Osteoblast (primary cell): ENCODE measurements around the gene CCDC102B. TPM values are rescaled to one million over a fixed set of nuclear protein-coding genes. Genes with fewer than 3 reads are reported as not detected.

Experiments
- DNase-seq: peaks from one replicate; pipeline ENCODE4 v3.0.0; 2011; ENCODE audit warnings: low spot score, mixed read lengths; ENCODE audit not compliant: insufficient read length; ENCODE audit errors: missing footprints
- H2AFZ ChIP-seq: 2 replicates; pipeline ENCODE4 v1.6.0; 2011; ENCODE audit warnings: mild to moderate bottlenecking, low read length
- H3K27ac ChIP-seq: 2 replicates; pipeline ENCODE4 v1.5.1; 2011; ENCODE audit warnings: mild to moderate bottlenecking, low read depth, low read length, moderate library complexity
- H3K27me3 ChIP-seq: 2 replicates; pipeline ENCODE4 v1.6.0; 2012; ENCODE audit warnings: mild to moderate bottlenecking, control low read depth, inconsistent platforms, low read length, moderate library complexity; ENCODE audit not compliant: insufficient read depth
- H3K36me3 ChIP-seq: 2 replicates; pipeline ENCODE4 v1.5.1; 2011; ENCODE audit warnings: mild to moderate bottlenecking, low read length, control low read depth, moderate library complexity; ENCODE audit not compliant: insufficient read depth
- H3K4me1 ChIP-seq: 2 replicates; pipeline ENCODE4 v1.5.1; 2011; ENCODE audit warnings: mild to moderate bottlenecking, low read length, control low read depth, moderate library complexity; ENCODE audit not compliant: insufficient read depth
- H3K4me2 ChIP-seq: 2 replicates; pipeline ENCODE4 v1.6.0; 2011; ENCODE audit warnings: mild to moderate bottlenecking, low read length; ENCODE audit not compliant: insufficient read depth
- H3K4me3 ChIP-seq: fragments of 200-600 bp; sonication (generic); 3 replicates; pipeline ENCODE4 v1.5.1; 2012; ENCODE audit warnings: mild to moderate bottlenecking, low read length, inconsistent platforms; ENCODE audit not compliant: insufficient read depth
- H3K79me2 ChIP-seq: 2 replicates; pipeline ENCODE4 v1.6.0; 2012; ENCODE audit warnings: mild to moderate bottlenecking, low read length, control low read depth, inconsistent platforms; ENCODE audit not compliant: insufficient read depth
- H3K9me3 ChIP-seq: 2 replicates; pipeline ENCODE4 v1.5.1; 2011; ENCODE audit warnings: low read depth, low read length, control low read depth
- H4K20me1 ChIP-seq: 2 replicates; pipeline ENCODE4 v1.6.0; 2012; ENCODE audit warnings: mild to moderate bottlenecking, low read length, control low read depth; ENCODE audit not compliant: insufficient read depth
- total RNA-seq: library from RNA; depleted of rRNA; stranded (reverse); fragments of >200 nt; gene quantifications from 2 replicates; pipeline ENCODE4 v1.2.3, GENCODE V29; 2012
- TF ChIP-seq, protein P1 (sequence below): IDR thresholded peaks from 2 replicates; pipeline ENCODE4 v1.5.1; 2011; ENCODE audit warnings: mild to moderate bottlenecking, low read depth, low read length, moderate library complexity; ENCODE audit errors: extremely low read depth

Gene CCDC102B
- total RNA-seq, 1 donor, result 9.4 TPM

DNA sequence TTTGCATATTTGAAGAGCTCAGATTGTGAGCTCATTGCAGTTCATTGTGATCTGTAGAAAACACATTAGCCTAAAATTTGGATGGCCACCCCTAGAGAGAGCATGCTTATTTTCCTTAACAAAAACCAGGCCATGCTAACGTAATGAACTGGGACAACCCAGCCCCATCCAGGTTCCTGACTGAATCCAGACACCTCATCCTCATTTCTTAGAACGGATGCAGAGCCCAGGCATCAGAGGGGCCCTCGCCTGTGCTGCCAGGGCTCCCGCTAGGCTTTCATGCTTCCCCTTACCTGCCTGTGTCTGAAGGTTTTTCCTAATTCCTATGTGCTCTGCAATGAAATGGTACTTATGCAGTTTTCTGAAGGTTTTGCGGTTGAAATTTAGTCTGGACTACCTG is 171.1 kb downstream of the CCDC102B start:
- no peak overlapping the region for H3K4me2 ChIP-seq
- TF ChIP-seq, protein P1, sequence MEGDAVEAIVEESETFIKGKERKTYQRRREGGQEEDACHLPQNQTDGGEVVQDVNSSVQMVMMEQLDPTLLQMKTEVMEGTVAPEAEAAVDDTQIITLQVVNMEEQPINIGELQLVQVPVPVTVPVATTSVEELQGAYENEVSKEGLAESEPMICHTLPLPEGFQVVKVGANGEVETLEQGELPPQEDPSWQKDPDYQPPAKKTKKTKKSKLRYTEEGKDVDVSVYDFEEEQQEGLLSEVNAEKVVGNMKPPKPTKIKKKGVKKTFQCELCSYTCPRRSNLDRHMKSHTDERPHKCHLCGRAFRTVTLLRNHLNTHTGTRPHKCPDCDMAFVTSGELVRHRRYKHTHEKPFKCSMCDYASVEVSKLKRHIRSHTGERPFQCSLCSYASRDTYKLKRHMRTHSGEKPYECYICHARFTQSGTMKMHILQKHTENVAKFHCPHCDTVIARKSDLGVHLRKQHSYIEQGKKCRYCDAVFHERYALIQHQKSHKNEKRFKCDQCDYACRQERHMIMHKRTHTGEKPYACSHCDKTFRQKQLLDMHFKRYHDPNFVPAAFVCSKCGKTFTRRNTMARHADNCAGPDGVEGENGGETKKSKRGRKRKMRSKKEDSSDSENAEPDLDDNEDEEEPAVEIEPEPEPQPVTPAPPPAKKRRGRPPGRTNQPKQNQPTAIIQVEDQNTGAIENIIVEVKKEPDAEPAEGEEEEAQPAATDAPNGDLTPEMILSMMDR, result no peak
- no peak for DNase-seq

DNA sequence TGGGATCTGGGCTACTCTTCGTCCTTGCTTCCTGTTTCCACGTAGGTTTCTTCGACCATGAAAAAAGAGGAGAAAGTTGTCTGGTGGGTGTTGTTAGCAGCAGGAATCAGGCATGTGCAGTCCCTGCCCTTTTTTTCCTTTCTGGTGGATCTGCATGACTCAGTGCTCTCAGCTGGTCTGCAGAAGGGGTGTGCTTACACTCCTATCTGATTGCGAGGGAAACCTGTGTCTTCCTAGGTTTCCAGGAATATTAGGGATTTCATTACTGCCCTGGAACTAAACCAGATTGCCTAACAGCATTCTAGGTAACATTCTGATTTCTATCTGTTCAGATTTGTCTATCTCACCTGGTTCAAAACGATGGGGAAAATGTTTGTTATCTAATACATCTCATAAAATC is 174.3 kb downstream of the CCDC102B start:
- no peaks in the 10 kb centered on the region for H3K27me3 ChIP-seq
- H3K4me1 ChIP-seq, result no peaks in the 10 kb centered on the region
- H2AFZ ChIP-seq, result no peak overlapping the region
- no peak overlapping the region for H3K4me2 ChIP-seq
- no peaks in the 10 kb centered on the region for H4K20me1 ChIP-seq
- no peaks in the 10 kb centered on the region for H3K36me3 ChIP-seq
- no peak overlapping the region for H3K4me3 ChIP-seq
- H3K27ac ChIP-seq, result no peak overlapping the region
- no peaks in the 10 kb centered on the region for H3K79me2 ChIP-seq
- no peak for DNase-seq
- no peaks in the 10 kb centered on the region for H3K9me3 ChIP-seq
- TF ChIP-seq, protein P1, result no peak

More for the DNA sequence above, 171.1 kb downstream of the CCDC102B start:
- H3K79me2 ChIP-seq, result no peaks in the 10 kb centered on the region
- H3K36me3 ChIP-seq, result no peaks in the 10 kb centered on the region
- no peaks in the 10 kb centered on the region for H3K9me3 ChIP-seq
- H3K4me1 ChIP-seq, result no peaks in the 10 kb centered on the region
- no peaks in the 10 kb centered on the region for H3K27me3 ChIP-seq
- H3K27ac ChIP-seq, result no peak overlapping the region
- no peaks in the 10 kb centered on the region for H4K20me1 ChIP-seq
- H2AFZ ChIP-seq, result no peak overlapping the region
- no peak overlapping the region for H3K4me3 ChIP-seq

DNA sequence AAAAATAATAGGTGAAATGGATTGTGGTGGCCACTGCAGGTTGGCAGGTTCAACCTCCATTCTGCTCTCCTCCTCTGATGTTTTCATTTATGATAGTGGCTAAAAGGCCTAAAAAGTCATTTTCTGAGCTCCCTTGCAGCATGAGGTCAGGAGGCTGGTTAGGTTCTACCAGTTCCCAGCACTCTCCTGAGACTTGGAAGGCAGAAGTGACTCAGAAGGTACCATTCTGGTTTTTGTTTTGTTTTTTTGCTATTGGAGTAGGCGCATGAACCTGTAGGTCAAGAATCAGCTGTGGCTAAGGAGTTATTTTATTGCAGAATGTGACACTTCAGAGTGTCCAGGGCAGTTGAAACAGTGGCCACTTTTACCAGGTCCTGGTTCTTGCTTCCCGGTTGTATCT is 181.9 kb downstream of the CCDC102B start:
- Histone ChIP-seq H2AFZ (no peak overlapping the region), H3K4me1 (no peaks in the 10 kb centered on the region), H3K79me2 (no peaks in the 10 kb centered on the region), H3K4me2 (no peak overlapping the region), H3K27ac (no peak overlapping the region), H3K9me3 (no peaks in the 10 kb centered on the region), H4K20me1 (no peaks in the 10 kb centered on the region), H3K4me3 (no peak overlapping the region), H3K36me3 (no peaks in the 10 kb centered on the region), H3K27me3 (no peaks in the 10 kb centered on the region)
- no peak for DNase-seq
- TF ChIP-seq, protein P1, result no peak

DNA sequence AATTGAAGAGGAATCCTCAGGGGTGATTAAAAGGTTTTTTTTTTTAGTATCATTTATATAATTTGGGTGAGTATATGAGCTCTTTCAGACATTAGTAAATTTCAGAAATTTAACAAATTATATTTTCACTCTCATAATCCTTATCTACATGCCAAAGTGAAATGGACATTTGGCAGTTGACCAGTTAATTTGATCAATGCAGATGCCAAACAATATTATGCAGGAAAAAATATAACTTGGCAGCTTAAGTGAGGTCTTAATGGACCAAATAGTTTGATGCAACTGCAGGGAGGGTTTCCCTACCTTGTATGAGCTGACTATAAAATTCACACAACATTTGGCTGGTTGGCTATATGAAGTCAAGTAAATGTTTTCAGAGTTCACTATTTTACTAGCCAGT is 185.2 kb downstream of the CCDC102B start:
- H3K4me3 ChIP-seq, result no peak overlapping the region
- TF ChIP-seq, protein P1, result no peak
- H3K27me3 ChIP-seq, result no peaks in the 10 kb centered on the region
- no peaks in the 10 kb centered on the region for H3K9me3 ChIP-seq
- no peak overlapping the region for H3K27ac ChIP-seq
- no peaks in the 10 kb centered on the region for H3K4me1 ChIP-seq
- no peaks in the 10 kb centered on the region for H3K79me2 ChIP-seq
- no peaks in the 10 kb centered on the region for H3K36me3 ChIP-seq
- no peak overlapping the region for H2AFZ ChIP-seq
- no peak for DNase-seq
- no peaks in the 10 kb centered on the region for H4K20me1 ChIP-seq
- no peak overlapping the region for H3K4me2 ChIP-seq
